Measurements from ENCODE around the gene PC. TPM values are rescaled to one million over a fixed set of nuclear protein-coding genes. Genes with fewer than 3 reads are reported as not detected.

Gene PC
- total RNA-seq, 4 donors from 2014 or later: 7.3 to 22.5 (median 17.4) TPM

DNA sequence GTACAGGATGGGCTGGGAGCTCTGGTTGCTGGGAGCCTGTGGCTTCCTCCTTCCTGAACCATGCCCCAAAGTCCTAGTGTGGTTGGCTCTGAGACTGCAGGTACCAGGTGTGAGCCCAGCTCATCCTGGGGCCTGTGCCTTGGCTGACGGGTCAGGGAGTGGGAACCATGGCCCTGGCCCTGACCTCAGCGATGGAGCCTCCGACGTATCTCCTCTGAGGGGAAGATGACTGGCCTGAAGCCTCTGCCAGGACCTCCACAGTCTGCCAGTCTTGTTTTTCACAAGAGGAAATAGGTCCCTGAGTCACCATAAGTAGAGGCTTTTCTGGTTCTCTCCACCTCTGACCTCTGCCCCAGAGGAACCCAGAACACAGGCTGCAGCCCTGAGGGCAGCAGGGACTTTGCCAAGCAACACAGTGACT, 111.5 kb downstream of the PC start:
- TF ChIP-seq POLR2A (IDR thresholded peaks at IDR 0.05): no peak
- TF ChIP-seq, protein P1, sequence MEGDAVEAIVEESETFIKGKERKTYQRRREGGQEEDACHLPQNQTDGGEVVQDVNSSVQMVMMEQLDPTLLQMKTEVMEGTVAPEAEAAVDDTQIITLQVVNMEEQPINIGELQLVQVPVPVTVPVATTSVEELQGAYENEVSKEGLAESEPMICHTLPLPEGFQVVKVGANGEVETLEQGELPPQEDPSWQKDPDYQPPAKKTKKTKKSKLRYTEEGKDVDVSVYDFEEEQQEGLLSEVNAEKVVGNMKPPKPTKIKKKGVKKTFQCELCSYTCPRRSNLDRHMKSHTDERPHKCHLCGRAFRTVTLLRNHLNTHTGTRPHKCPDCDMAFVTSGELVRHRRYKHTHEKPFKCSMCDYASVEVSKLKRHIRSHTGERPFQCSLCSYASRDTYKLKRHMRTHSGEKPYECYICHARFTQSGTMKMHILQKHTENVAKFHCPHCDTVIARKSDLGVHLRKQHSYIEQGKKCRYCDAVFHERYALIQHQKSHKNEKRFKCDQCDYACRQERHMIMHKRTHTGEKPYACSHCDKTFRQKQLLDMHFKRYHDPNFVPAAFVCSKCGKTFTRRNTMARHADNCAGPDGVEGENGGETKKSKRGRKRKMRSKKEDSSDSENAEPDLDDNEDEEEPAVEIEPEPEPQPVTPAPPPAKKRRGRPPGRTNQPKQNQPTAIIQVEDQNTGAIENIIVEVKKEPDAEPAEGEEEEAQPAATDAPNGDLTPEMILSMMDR (IDR thresholded peaks at IDR 0.05): no peak
- 79 to 83% methylated on average over 3 to 4 of the region's 4 CpGs for WGBS, 2 donors
- DNase-seq (ENCODE audit: low spot score in 2 of 2): peak in 1 of 2 donors; percentile 81
- H3K4me3 ChIP-seq (ENCODE audit: low read depth, poor library complexity, severe bottlenecking): no peak overlapping the region
- intact Hi-C loops (cut with DNase I; ENCODE audit: low total_unique reads): no loop called here

DNA sequence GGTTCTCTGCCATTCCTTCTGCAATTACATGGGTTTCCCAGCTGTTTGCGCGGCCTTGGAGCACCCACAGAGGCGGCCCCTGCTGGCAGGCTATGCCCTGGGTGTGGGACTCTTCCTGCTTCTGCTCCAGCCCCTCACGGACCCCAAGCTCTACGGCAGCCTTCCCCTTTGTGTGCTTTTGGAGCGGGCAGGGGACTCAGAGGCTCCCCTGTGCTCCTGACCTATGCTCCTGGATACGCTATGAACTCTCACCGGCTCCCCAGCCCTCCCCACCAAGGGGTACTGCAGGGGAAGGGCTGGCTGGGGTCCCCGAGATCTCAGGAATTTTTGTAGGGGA, 112.3 kb downstream of the PC start:
- WGBS, 2 donors: 83 to 86% methylated on average over 9 of the region's 9 CpGs

DNA sequence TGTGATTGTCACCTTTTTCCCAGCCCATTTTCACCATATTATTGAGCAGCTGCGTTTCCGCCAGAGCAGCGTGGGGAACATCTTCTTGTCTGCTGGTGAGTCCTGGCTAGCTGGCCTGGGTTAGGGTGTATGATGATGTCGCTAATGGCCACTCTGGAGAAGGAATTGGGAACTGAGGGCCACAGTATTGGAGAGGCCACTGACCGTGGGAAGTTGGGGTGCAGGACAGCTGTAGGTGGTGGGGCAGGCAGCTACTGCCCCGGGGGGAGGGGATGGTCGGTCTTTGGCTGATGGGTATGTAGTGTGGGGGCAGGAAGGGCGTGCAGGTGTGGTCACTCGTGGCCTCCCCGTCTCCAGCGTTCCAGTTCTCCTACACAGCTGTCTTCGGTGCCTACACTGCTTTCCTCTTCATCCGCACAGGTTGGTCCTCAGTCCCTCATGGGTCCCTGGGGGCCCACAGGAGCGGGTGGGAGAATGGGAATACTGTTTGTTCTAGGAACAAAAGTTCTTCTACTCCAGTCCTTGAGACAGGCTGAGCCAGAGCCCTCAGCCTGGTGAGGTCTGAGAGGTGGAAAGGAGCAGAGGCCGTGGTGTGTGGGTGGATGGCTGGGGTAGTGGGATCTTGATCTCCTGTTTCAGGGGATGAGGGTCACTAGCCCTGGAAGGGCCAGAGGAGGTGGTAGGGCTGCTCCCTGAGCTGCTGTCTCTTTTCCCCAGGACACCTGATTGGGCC, 112.9 kb downstream of the PC start:
- H3K4me3 ChIP-seq (ENCODE audit: low read depth, poor library complexity, severe bottlenecking): no peak overlapping the region
- intact Hi-C loops (cut with DNase I; ENCODE audit: low total_unique reads): no loop called here
- WGBS, 2 donors: 87 to 91% methylated on average over 15 of the region's 15 CpGs
- peak in 1 of 2 donors; percentile 76 for DNase-seq (ENCODE audit: low spot score in 2 of 2)
- no peak for TF ChIP-seq POLR2A (IDR thresholded peaks at IDR 0.05)
- TF ChIP-seq, protein P1 (IDR thresholded peaks at IDR 0.05): no peak

More for the DNA sequence above, 112.3 kb downstream of the PC start:
- intact Hi-C loops (cut with DNase I; ENCODE audit: low total_unique reads): no loop called here
- peak in 1 of 2 donors; percentile 74 for DNase-seq (ENCODE audit: low spot score in 2 of 2)
- H3K4me3 ChIP-seq (ENCODE audit: low read depth, poor library complexity, severe bottlenecking): no peak overlapping the region
- TF ChIP-seq, protein P1 (IDR thresholded peaks at IDR 0.05): no peak
- TF ChIP-seq POLR2A (IDR thresholded peaks at IDR 0.05): no peak

DNA sequence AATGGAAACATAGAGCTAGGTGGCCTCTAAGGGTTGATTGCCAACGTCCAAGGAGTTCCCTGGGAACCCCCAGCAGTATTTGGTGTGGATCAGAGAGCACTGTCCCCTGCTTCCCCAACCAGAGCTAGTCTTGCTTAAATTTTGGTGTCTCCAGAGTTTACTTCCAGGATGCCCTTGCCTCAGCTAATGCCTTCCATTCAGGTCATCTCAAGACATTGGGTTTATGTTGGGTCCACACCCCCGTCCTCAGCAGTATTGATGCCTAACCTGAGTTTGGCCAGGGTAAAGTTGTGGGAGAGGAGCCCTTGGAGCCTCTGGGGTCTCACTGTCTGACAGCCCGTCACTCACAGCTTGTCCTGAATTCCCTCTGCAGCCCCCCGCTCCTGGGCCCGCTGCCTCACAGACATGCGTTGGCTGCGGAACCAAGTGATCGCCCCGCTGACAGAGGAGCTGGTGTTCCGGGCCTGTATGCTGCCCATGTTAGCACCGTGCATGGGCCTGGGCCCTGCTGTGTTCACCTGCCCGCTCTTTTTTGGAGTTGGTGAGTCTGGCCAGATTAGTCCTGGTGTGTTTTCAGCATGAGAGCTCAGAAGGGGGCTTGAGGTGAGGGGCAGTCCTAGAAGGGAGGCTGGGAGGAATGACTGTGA, 113.6 kb downstream of the PC start:
- no peak for TF ChIP-seq POLR2A (IDR thresholded peaks at IDR 0.05)
- TF ChIP-seq, protein P1 (IDR thresholded peaks at IDR 0.05): no peak
- H3K4me3 ChIP-seq (ENCODE audit: low read depth, poor library complexity, severe bottlenecking): no peak overlapping the region
- peak in 1 of 2 donors; percentile 85 for DNase-seq (ENCODE audit: low spot score in 2 of 2)
- intact Hi-C loops (cut with DNase I; ENCODE audit: low total_unique reads): no loop called here
- WGBS, 2 donors: 89 to 91% methylated on average over 12 of the region's 12 CpGs

DNA sequence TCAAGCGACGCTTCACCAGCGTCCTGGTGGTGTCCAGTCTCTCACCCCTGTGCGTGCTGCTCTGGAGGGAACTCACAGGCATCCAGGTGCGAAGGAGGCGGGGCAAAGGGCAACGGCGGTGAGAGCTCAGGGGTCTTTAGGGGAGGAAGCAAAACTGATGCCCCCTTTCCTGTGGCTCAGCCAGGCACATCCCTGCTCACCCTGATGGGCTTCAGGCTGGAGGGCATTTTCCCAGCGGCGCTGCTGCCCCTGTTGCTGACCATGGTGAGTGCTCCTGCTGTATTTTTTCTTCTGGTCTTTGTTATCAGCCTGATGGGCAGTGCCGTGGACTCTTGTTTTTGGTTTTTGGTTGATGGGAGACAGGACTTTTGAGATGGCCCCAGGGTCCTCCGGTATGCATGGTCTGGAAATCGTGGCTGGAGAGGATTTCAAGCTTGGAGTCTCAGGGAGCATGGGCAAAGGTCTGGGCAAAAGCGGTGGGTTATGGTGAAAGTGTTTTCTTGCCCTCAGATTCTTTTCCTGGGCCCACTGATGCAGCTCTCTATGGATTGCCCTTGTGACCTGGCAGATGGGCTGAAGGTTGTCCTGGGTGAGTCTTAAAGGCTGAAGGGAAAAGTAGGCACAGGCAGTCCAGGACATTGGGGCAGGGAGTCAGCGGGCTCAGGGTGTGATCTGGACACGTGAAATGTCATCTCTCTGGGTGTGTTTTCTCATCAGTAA, 114.2 kb downstream of the PC start:
- peak in 1 of 2 donors; percentile 88 for DNase-seq (ENCODE audit: low spot score in 2 of 2)
- peak overlapping the region; percentile 92 for H3K4me3 ChIP-seq (ENCODE audit: low read depth, poor library complexity, severe bottlenecking)
- WGBS, 2 donors: 16 to 20% methylated on average over 14 of the region's 16 CpGs
- TF ChIP-seq, protein P1 (IDR thresholded peaks at IDR 0.05): no peak
- no peak for TF ChIP-seq POLR2A (IDR thresholded peaks at IDR 0.05)
- intact Hi-C loops (cut with DNase I; ENCODE audit: low total_unique reads): no loop called here

All from lower leg skin (tissue), 4 donors.